H1 (cell line): Measurements from ENCODE around the gene HMGCS2.

Source experiments
- NRF1 ChIP-seq: IDR thresholded peaks from 2 replicates; pipeline ENCODE4 v1.6.1; 2011; ENCODE audit warnings: mild to moderate bottlenecking, low read depth, low read length, improper control_type of control experiment
- TF ChIP-seq, protein P1 (sequence below), 3 experiments: IDR thresholded peaks; 1 replicate in 2 of 3; 2 replicates in 1 of 3; pipeline versions ENCODE4 v1.5.1 to v1.6.1; 2011; ENCODE audit warnings: low read length in 3 of 3, mild to moderate bottlenecking in 3 of 3, inconsistent platforms in 2 of 3, low read depth in 1 of 3, moderate library complexity in 1 of 3; ENCODE audit not compliant: insufficient read depth in 1 of 3; ENCODE audit errors: control extremely low read depth in 1 of 3

DNA sequence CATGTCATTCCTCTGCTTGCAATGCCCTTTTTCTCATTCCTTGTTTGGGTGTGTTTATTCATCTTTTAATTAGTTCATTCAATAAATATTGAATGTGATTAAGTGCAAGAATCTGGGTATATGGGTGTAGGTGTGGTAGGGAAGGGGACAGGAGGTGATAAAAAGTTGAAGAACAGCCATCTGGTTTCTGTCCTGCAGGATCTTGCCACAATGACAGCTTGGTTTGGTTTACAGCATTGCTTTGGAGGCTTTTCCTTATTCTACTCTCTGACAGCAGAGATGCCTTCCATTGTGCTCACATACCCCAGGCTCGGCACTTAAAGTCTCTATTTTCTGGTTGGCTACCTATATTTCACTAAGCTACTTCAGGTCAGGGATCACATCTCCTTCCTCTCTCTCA is 45.6 kb upstream of the HMGCS2 start:
- TF ChIP-seq NRF1: no peak
- TF ChIP-seq, protein P1, sequence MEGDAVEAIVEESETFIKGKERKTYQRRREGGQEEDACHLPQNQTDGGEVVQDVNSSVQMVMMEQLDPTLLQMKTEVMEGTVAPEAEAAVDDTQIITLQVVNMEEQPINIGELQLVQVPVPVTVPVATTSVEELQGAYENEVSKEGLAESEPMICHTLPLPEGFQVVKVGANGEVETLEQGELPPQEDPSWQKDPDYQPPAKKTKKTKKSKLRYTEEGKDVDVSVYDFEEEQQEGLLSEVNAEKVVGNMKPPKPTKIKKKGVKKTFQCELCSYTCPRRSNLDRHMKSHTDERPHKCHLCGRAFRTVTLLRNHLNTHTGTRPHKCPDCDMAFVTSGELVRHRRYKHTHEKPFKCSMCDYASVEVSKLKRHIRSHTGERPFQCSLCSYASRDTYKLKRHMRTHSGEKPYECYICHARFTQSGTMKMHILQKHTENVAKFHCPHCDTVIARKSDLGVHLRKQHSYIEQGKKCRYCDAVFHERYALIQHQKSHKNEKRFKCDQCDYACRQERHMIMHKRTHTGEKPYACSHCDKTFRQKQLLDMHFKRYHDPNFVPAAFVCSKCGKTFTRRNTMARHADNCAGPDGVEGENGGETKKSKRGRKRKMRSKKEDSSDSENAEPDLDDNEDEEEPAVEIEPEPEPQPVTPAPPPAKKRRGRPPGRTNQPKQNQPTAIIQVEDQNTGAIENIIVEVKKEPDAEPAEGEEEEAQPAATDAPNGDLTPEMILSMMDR (IDR thresholded peaks at IDR 0.05; ENCODE audit: control extremely low read depth in 1 of 3, insufficient read depth in 1 of 3, low read depth in 1 of 3, low read length in 3 of 3): no peak
